Sigmoid colon (tissue), 7 donors: Measurements from ENCODE around the gene FCRL6. TPM values are rescaled to one million over a fixed set of nuclear protein-coding genes. Genes with fewer than 3 reads are reported as not detected.

ENCODE experiments used
- DNase-seq: peaks from one replicate; pipeline ENCODE4 v3.0.0-alpha.2; 2019
- H3K27ac ChIP-seq, 4 donors: fragments of 200-600 bp; sonication (generic); one replicate each; pipeline ENCODE4 v1.5.1; 2016 to 2019; ENCODE audit warnings: mild to moderate bottlenecking in 1 of 4
- H3K27me3 ChIP-seq, 3 donors: fragments of 200-600 bp; sonication (generic); one replicate each; pipeline ENCODE4 v1.5.1; 2019; ENCODE audit warnings: mild to moderate bottlenecking in 1 of 3
- H3K36me3 ChIP-seq, 4 donors: fragments of 200-600 bp; sonication (generic); one replicate each; pipeline ENCODE4 v1.5.1; 2016 to 2019
- H3K4me1 ChIP-seq, 4 donors: fragments of 200-600 bp; sonication (generic); one replicate each; pipeline ENCODE4 v1.5.1; 2017 to 2019
- H3K4me3 ChIP-seq, 4 donors: fragments of 200-600 bp; sonication (generic); one replicate each; pipeline ENCODE4 v1.5.1; 2017 to 2019; ENCODE audit warnings: mild to moderate bottlenecking in 2 of 4, moderate library complexity in 1 of 4
- H3K9me3 ChIP-seq, 4 donors: fragments of 200-600 bp in 3 of 4; sonication (generic) in 3 of 4; one replicate each; pipeline versions ENCODE4 v1.5.1 to v1.6.1; 2013 to 2019
- EP300 ChIP-seq, 4 donors: sonication (generic); formaldehyde crosslinking; IDR thresholded peaks; one replicate each; pipeline ENCODE4 v1.6.1; 2017; ENCODE audit warnings: antibody characterized with exemption in 4 of 4
- POLR2A ChIP-seq, 2 donors: fragments of 450-650 bp; IDR thresholded peaks; one replicate each; pipeline ENCODE4 v1.6.1; 2016; ENCODE audit warnings: antibody characterized with exemption in 2 of 2, mild to moderate bottlenecking in 2 of 2, moderate library complexity in 2 of 2
- POLR2AphosphoS5 ChIP-seq, 4 donors: sonication (generic); formaldehyde crosslinking; IDR thresholded peaks; one replicate each; pipeline ENCODE4 v1.6.1; 2017; ENCODE audit warnings: antibody characterized with exemption in 4 of 4
- WGBS, 2 donors: extraction: QIAGEN DNeasy Blood & Tissue Kit; methylation state at CpG; one replicate each; pipeline ENCODE4 v1.1.7; 2013; 5-methylcytosine and 5-hydroxymethylcytosine counted together
- intact Hi-C: fragments of 100-400 bp; cut with DNase I; formaldehyde crosslinking; loops from one replicate; pipeline ENCODE4 v1.15.1; 2023
- polyA plus RNA-seq, 3 donors: library from polyadenylated mRNA; stranded (reverse); fragments of 200-250 nt; gene quantifications; one replicate each; pipeline ENCODE4 v1.2.3, GENCODE V29; 2013
- total RNA-seq, 4 donors: library from RNA; depleted of rRNA; stranded (reverse); fragments of >200 nt; gene quantifications; one replicate each; pipeline ENCODE4 v1.1.0, GENCODE V29; 2016
- TF ChIP-seq, protein P1 (sequence below), 4 experiments: fragments of 450-650 bp in 3 of 4; fragments of 200-600 bp in 1 of 4; IDR thresholded peaks; one replicate each; pipeline ENCODE4 v1.5.1; 2016 to 2019; ENCODE audit warnings: antibody characterized with exemption in 4 of 4, mild to moderate bottlenecking in 3 of 4, moderate library complexity in 2 of 4
- donor health status: healthy with polysubstance abuse.
- donor health status: Bipolar disorder and iron deficiency.
- donor health status: healthy.

Gene FCRL6
- total and polyA plus RNA-seq, 7 donors = 0.38 TPM; not detected in 6

DNA sequence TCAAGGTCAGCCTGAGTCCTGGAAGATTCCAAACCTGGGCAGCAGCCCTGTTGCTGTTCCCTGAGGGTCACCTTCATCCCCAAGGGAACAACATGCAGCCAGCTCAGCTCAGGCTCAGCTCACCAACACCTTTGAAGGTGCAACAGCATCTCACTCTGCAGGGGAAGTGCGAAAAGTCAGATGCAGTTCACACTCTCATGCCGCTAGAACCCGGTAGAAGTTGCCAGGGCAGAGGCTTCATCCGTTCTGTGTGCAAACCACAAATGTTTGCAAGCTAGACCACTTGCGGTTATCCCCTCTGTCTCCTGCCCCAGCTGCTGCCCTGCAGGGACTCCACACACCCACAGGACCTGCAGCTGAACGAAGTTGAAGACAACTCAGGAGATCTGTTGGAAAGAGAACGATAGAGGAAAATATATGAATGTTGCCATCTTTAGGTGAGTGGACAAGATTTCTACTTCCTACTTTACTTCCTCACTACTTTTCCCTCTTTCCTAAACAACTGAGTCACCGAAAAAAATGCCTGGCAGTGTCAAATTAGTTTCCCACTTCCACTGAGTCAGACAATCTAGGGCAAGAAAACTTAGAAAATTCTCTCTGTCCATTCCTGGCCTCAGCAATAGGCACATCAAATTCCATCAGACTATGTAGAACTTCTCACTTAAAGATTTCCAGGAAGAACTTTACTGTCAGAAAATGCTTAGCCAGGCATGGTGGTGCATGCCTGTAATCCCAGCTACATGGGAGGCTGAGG lies 1.8 kb upstream of the FCRL6 start:
- TF ChIP-seq POLR2A (IDR thresholded peaks at IDR 0.05) (no peak), POLR2AphosphoS5 (IDR thresholded peaks at IDR 0.05) (no peak), EP300 (IDR thresholded peaks at IDR 0.05) (no peak)
- TF ChIP-seq, protein P1, sequence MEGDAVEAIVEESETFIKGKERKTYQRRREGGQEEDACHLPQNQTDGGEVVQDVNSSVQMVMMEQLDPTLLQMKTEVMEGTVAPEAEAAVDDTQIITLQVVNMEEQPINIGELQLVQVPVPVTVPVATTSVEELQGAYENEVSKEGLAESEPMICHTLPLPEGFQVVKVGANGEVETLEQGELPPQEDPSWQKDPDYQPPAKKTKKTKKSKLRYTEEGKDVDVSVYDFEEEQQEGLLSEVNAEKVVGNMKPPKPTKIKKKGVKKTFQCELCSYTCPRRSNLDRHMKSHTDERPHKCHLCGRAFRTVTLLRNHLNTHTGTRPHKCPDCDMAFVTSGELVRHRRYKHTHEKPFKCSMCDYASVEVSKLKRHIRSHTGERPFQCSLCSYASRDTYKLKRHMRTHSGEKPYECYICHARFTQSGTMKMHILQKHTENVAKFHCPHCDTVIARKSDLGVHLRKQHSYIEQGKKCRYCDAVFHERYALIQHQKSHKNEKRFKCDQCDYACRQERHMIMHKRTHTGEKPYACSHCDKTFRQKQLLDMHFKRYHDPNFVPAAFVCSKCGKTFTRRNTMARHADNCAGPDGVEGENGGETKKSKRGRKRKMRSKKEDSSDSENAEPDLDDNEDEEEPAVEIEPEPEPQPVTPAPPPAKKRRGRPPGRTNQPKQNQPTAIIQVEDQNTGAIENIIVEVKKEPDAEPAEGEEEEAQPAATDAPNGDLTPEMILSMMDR (IDR thresholded peaks at IDR 0.05) = no peak
- Histone ChIP-seq H3K9me3 (no peaks in the 10 kb centered on the region), H3K27me3 (no peaks in the 10 kb centered on the region), H3K27ac (no peak overlapping the region), H3K4me3 (no peak overlapping the region), H3K4me1 (no peaks in the 10 kb centered on the region), H3K36me3 (no peaks in the 10 kb centered on the region)
- intact Hi-C loops = no loop called here
- DNase-seq = no peak
- 52 to 82% methylated on average over 8 of the region's 8 CpGs for WGBS, 2 donors

GRCh38 chr1:159803956-159804689 lies 2.0 kb downstream of the FCRL6 start:
- 74 to 77% methylated on average over 7 of the region's 7 CpGs for WGBS, 2 donors
- no peak for DNase-seq
- TF ChIP-seq POLR2AphosphoS5 (IDR thresholded peaks at IDR 0.05) (no peak), POLR2A (IDR thresholded peaks at IDR 0.05) (no peak), EP300 (IDR thresholded peaks at IDR 0.05) (no peak)
- TF ChIP-seq, protein P1 (IDR thresholded peaks at IDR 0.05) = no peak
- Histone ChIP-seq H3K9me3 (no peaks in the 10 kb centered on the region), H3K36me3 (no peaks in the 10 kb centered on the region), H3K27ac (no peak overlapping the region), H3K4me1 (no peaks in the 10 kb centered on the region), H3K4me3 (no peak overlapping the region), H3K27me3 (no peaks in the 10 kb centered on the region)
- intact Hi-C loops = no loop called here

DNA sequence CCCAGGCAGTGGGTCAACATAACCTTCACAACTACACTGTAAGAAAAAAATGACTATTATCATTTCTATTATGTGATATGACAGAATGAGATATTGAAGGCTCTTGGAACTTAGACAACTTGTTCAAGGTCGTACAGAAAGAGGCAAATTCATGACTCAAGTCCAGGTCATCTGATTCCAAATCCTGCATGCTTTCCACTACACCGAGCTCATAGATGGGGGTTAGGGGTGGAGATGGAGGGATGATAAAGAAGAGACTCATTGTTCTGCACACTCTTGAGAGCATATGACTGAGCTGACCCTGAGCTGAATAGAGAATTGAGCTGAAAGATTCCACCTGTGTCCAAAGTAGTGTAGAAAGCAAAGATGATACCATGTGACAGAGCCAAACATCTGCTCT lies 2.8 kb downstream of the FCRL6 start:
- H3K27ac ChIP-seq = no peak overlapping the region
- H3K9me3 ChIP-seq = no peaks in the 10 kb centered on the region
- 66 to 80% methylated on average over 2 of the region's 2 CpGs for WGBS, 2 donors
- no peaks in the 10 kb centered on the region for H3K27me3 ChIP-seq
- no peaks in the 10 kb centered on the region for H3K4me1 ChIP-seq
- no peak overlapping the region for H3K4me3 ChIP-seq
- no peaks in the 10 kb centered on the region for H3K36me3 ChIP-seq
- intact Hi-C loops = loop anchor here (5.0 kb wide), 1 partner anchor 37 kb away; no protein-coding TSS in a partner anchor
- no peak for DNase-seq
- no peak for TF ChIP-seq POLR2A (IDR thresholded peaks at IDR 0.05)
- no peak for TF ChIP-seq POLR2AphosphoS5 (IDR thresholded peaks at IDR 0.05)
- TF ChIP-seq, protein P1 (IDR thresholded peaks at IDR 0.05) = no peak
- TF ChIP-seq EP300 (IDR thresholded peaks at IDR 0.05) = no peak

GRCh38 chr1:159815926-159816325 lies 13.8 kb downstream of the FCRL6 start:
- no peak for DNase-seq
- H3K4me1 ChIP-seq = no peaks in the 10 kb centered on the region
- H3K36me3 ChIP-seq = no peaks in the 10 kb centered on the region
- H3K27ac ChIP-seq = no peak overlapping the region
- no peak overlapping the region for H3K4me3 ChIP-seq
- intact Hi-C loops = no loop called here
- no peaks in the 10 kb centered on the region for H3K27me3 ChIP-seq
- H3K9me3 ChIP-seq = no peaks in the 10 kb centered on the region
- WGBS, 2 donors = 89 to 96% methylated on average over 8 of the region's 8 CpGs
- TF ChIP-seq POLR2AphosphoS5 (IDR thresholded peaks at IDR 0.05) (no peak), POLR2A (IDR thresholded peaks at IDR 0.05) (no peak), EP300 (IDR thresholded peaks at IDR 0.05) (no peak)
- TF ChIP-seq, protein P1 (IDR thresholded peaks at IDR 0.05) = no peak
